HUES6 (cell line): ENCODE measurements around the gene RPS6KA5.
"Not testable (repeated sequence)": the region's sequence is repeated elsewhere in the genome, so short reads cannot be mapped to it uniquely, and the experiment has no call there.

Source experiments
- H3K27ac ChIP-seq: 2 replicates; pipeline ENCODE4 v1.7.0; 2013; ENCODE audit warnings: low read depth, mild to moderate bottlenecking, low read length, inconsistent platforms
- H3K27me3 ChIP-seq: 2 replicates; pipeline ENCODE4 v1.6.1; 2013; ENCODE audit warnings: low read length; ENCODE audit not compliant: control insufficient read depth, insufficient read depth
- H3K36me3 ChIP-seq: 2 replicates; pipeline ENCODE4 v1.6.1; 2013; ENCODE audit warnings: low read length; ENCODE audit not compliant: control insufficient read depth, insufficient read depth
- H3K4me1 ChIP-seq: 2 replicates; pipeline ENCODE4 v1.6.1; 2013; ENCODE audit warnings: low read length; ENCODE audit not compliant: control insufficient read depth, insufficient read depth
- H3K4me3 ChIP-seq: 2 replicates; pipeline ENCODE4 v1.5.1; 2013; ENCODE audit warnings: low read depth, low read length
- H3K9ac ChIP-seq: one replicate; pipeline ENCODE4 v1.6.1; 2013; ENCODE audit warnings: mild to moderate bottlenecking, low read length
- H3K9me3 ChIP-seq: 2 replicates; pipeline ENCODE4 v1.6.1; 2013; ENCODE audit warnings: low read depth, low read length; ENCODE audit not compliant: control insufficient read depth, insufficient read depth

The RPS6KA5 gene

DNA sequence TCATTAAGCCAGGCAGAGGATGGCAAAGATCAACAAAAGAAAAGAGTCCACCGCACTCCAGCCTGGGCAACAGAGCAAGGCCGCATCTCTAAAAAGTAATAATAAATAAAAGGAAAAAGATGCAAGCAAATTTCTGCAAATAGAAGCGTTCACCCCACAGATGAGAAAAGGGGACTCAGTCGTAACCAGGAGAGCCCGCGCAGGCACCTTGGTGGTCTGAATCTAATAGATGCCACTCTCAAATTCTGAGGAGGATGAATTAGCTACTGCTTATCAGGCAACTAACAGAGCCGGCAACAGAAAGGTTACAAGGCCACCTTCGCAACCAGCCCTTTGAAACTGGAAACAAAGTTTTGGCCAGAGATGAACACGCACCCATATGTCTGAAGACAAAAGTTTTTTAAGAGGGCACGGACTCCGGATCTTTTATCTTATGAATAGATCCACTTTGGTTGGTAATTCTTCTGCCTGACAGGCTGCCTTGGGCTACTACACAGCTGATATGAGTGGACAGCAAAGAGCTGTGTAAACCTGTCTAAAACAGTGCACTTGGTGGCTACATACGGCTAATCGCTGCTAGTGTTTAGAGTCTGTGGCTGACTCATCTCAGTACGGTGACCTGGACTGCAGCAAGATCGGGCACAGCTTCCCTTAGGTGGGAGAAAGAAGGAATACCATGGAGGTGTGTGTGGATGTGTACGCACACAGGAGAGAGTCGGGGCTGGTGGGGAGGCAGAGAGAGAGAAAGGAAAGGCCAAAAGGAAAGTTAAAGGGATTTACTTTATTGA lies 211.3 kb downstream of the RPS6KA5 start:
- no peaks in the 10 kb centered on the region for H3K27me3 ChIP-seq
- no peak overlapping the region for H3K4me3 ChIP-seq
- H3K9ac ChIP-seq = no peak overlapping the region
- H3K4me1 ChIP-seq = peaks cover 15% of the 10 kb centered on the region
- H3K27ac ChIP-seq = no peak overlapping the region
- no peaks in the 10 kb centered on the region for H3K9me3 ChIP-seq
- H3K36me3 ChIP-seq = no peaks in the 10 kb centered on the region

DNA sequence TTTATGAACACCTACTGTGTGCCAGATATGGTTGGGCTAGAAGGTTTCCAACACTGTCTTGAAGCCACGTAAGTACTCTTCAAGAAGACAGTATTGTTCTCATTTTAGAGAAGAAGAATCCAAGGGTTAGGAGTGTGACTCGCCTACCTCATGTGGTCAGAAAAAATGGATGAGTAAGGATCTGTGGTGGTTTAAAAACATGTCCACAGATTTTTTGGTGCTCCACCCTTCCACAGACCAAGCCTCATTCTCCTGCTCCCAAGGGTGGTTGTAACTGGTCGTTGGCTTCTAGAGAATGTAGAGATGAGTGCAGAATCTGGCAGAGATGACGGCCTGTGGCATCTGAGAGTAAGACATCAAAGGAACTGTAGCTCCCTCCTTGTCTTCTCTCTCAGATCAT lies 213.9 kb downstream of the RPS6KA5 start:
- Histone ChIP-seq H3K27ac (no peak overlapping the region), H3K9ac (no peak overlapping the region), H3K4me1 (peaks cover 15% of the 10 kb centered on the region), H3K9me3 (no peaks in the 10 kb centered on the region), H3K36me3 (no peaks in the 10 kb centered on the region), H3K27me3 (no peaks in the 10 kb centered on the region), H3K4me3 (no peak overlapping the region)

DNA sequence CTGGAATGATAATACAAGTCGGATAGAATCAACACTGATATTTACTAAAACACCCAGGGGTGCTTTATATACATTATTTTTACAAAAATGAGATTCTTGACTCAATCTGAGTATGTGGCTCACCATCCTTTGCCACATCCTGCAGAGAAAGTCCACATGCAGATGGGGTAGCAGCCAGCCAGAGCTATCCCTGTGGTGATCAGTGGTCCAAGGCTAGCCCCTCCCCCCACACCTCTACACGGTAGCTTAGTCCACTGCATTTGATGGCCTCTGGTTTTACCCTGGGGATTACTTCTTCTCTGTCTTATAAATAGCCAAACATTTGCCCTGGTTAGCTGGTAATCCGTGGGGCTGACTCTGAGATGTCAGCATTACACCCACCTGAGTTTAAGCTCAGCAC lies 216.1 kb downstream of the RPS6KA5 start:
- no peaks in the 10 kb centered on the region for H3K9me3 ChIP-seq
- H3K36me3 ChIP-seq = no peaks in the 10 kb centered on the region

GRCh38 chr14:90842726-90843125 lies 217.7 kb downstream of the RPS6KA5 start:
- H3K4me3 ChIP-seq = no peak overlapping the region
- H3K9me3 ChIP-seq = no peaks in the 10 kb centered on the region
- no peaks in the 10 kb centered on the region for H3K36me3 ChIP-seq
- H3K27me3 ChIP-seq = no peaks in the 10 kb centered on the region
- no peaks in the 10 kb centered on the region for H3K4me1 ChIP-seq
- H3K27ac ChIP-seq = no peak overlapping the region
- no peak overlapping the region for H3K9ac ChIP-seq

More for the DNA sequence above, 216.1 kb downstream of the RPS6KA5 start:
- Histone ChIP-seq H3K27me3 (no peaks in the 10 kb centered on the region), H3K27ac (no peak overlapping the region), H3K9ac (no peak overlapping the region), H3K4me3 (no peak overlapping the region), H3K4me1 (peaks cover 4% of the 10 kb centered on the region)

DNA sequence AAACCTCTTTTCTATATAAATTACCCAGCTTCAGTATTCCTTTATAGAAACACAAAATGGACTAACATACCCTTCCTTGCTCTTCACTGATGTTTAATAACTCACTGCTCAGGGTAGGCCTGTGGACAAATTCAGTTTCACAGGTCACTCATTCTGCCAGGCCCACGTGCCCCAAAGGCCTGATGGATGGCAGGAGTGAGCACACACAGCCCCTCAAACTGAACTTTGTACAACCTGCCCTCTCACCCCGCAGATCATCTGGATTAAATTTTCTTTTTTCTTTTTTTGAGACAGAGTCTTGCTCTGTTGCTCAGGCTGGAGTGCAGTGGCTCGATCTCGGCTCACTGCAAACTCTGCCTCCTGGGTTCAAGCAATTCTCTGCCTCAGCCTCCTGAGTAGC lies 219.8 kb downstream of the RPS6KA5 start:
- H3K4me1 ChIP-seq, H3K4me3 ChIP-seq, H3K36me3 ChIP-seq, H3K27ac ChIP-seq, H3K9ac ChIP-seq, H3K27me3 ChIP-seq, H3K9me3 ChIP-seq: not testable (repeated sequence)

DNA sequence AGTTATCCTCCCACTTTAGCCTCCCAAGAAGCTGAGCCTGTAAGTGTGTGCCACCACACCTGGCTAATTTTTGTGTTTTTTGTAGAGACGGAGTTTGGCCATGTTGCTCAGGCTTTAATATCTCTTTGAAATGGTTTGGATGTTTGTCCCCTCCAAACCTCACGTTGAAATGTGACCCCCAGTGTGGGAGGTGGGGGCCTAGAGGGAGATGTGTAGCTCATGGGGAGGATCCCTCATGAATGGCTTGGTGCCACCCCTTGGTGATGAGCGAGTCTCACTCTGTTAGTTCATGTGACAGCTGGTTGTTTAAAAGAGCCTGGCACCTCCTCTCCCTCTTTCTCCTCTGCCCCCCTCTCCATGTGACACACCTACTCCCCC lies 220.6 kb downstream of the RPS6KA5 start:
- no peaks in the 10 kb centered on the region for H3K27me3 ChIP-seq
- no peak overlapping the region for H3K27ac ChIP-seq
- no peak overlapping the region for H3K4me3 ChIP-seq
- H3K4me1 ChIP-seq = no peaks in the 10 kb centered on the region
- H3K9ac ChIP-seq = no peak overlapping the region
- H3K9me3 ChIP-seq = no peaks in the 10 kb centered on the region
- no peaks in the 10 kb centered on the region for H3K36me3 ChIP-seq

- H3K4me1 ChIP-seq = no peaks in the 10 kb centered on the region
- H3K9me3 ChIP-seq = no peaks in the 10 kb centered on the region
- H3K4me3 ChIP-seq = no peak overlapping the region
- no peak overlapping the region for H3K9ac ChIP-seq
- H3K27ac ChIP-seq = no peak overlapping the region
- H3K27me3 ChIP-seq = no peaks in the 10 kb centered on the region
- H3K36me3 ChIP-seq = no peaks in the 10 kb centered on the region
Measured at GRCh38 chr14:90839024-90839888, 221.2 kb downstream of the RPS6KA5 start.

DNA sequence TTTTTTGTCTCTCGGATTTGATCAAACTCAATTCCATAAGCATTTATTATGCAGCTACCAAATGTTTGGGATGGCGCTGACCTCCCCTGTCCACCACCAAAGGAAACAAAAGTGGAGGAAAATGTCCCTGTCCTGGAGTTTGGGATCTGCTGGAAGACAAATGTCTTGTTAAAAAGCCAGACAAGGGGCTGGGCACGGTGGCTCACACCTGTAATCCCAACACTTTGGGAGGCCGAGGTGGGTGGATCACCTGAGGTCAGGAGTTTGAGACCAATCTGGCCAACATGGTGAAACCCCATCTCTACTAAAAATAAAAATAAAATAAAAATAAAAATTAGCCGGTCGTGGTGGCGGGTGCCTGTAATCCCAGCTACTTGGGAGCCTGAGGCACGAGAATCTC lies 221.9 kb downstream of the RPS6KA5 start:
- H3K27ac ChIP-seq, H3K36me3 ChIP-seq, H3K9me3 ChIP-seq, H3K4me3 ChIP-seq, H3K27me3 ChIP-seq, H3K4me1 ChIP-seq, H3K9ac ChIP-seq: not testable (repeated sequence)

- Histone ChIP-seq H3K4me1 (no peaks in the 10 kb centered on the region), H3K27ac (no peak overlapping the region), H3K4me3 (no peak overlapping the region), H3K27me3 (no peaks in the 10 kb centered on the region), H3K9ac (no peak overlapping the region), H3K36me3 (no peaks in the 10 kb centered on the region), H3K9me3 (no peaks in the 10 kb centered on the region)
Measured at GRCh38 chr14:90837355-90837754, 223.1 kb downstream of the RPS6KA5 start.

DNA sequence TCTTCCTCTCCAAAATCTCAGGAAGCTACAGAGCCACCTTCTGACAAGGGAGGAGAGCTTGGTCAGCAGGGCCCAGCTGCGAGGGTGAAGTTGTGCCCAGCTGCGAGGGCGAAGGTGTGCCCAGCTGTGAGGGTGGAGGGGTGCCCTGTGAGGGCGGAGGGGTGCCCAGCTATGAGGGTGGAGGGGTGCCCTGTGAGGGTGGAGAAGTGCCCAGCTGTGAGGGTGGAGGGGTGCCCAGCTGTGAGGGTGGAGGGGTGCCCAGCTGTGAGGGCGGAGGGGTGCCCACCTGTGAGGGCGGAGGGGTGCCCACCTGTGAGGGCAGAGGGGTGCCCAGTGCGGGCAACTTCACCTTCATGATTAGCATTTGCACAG lies 223.8 kb downstream of the RPS6KA5 start:
- H3K27ac ChIP-seq = no peak overlapping the region
- no peaks in the 10 kb centered on the region for H3K9me3 ChIP-seq
- H3K36me3 ChIP-seq = no peaks in the 10 kb centered on the region
- H3K4me1 ChIP-seq = no peaks in the 10 kb centered on the region
- H3K9ac ChIP-seq = no peak overlapping the region
- H3K27me3 ChIP-seq = no peaks in the 10 kb centered on the region
- no peak overlapping the region for H3K4me3 ChIP-seq

DNA sequence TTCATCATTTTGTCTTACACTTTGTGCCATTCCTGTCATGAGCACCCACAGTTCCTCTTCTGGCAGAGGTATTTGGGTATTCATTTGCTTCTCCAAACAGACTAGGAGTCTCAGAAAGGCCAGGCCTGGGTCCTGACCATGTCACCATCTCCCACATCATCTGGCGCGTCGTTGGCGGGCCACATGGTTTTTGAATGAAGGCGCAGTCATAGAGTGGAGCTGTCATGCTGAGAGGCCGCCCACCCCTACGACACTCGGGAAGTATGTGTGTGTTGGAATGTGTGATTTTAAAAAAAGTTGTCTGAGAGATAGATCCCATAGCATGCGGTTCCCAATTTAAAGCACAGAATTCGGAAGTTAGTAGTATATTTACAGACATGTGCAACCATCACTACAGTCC lies 228.6 kb downstream of the RPS6KA5 start:
- Histone ChIP-seq H3K9me3 (peaks cover 3% of the 10 kb centered on the region; the same call in 1 of the 2 replicates), H3K36me3 (no peaks in the 10 kb centered on the region), H3K9ac (no peak overlapping the region), H3K4me3 (no peak overlapping the region), H3K27ac (no peak overlapping the region), H3K27me3 (peaks cover 40% of the 10 kb centered on the region), H3K4me1 (peaks cover 7% of the 10 kb centered on the region)
